HG02973 (cell line): ENCODE measurements around the gene SMURF2.
"Not testable (repeated sequence)": the region's sequence is repeated elsewhere in the genome, so short reads cannot be mapped to it uniquely, and the experiment has no call there.

Experiments used
- ATAC-seq: cut with Tn5 transposase; IDR thresholded peaks from one replicate; pipeline ENCODE4 v1.9.1; 2021; ENCODE audit warnings: moderate library complexity; ENCODE audit not compliant: unreplicated experiment

Gene SMURF2

GRCh38 chr17:64632606-64633005 lies 29.5 kb downstream of the SMURF2 start:
- ATAC-seq = no peak

DNA sequence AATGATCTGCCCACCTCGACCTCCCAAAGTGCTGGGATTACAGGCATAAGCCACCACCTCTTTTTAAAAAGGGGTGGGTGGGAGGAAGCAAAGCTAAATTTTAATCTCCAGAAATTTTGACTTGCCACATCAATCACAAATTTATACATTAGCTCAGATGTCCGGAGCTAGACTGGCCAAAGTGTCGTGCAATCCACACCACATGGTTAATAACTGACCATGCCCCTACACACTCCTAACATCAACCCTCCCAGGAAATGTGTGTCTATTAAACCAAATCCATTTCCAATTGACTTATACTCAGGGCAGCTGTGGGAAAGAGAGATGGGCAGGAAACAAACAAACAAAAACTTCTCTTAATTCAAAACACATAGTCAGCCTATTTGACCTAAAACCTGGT lies 29.9 kb downstream of the SMURF2 start:
- no peak for ATAC-seq

DNA sequence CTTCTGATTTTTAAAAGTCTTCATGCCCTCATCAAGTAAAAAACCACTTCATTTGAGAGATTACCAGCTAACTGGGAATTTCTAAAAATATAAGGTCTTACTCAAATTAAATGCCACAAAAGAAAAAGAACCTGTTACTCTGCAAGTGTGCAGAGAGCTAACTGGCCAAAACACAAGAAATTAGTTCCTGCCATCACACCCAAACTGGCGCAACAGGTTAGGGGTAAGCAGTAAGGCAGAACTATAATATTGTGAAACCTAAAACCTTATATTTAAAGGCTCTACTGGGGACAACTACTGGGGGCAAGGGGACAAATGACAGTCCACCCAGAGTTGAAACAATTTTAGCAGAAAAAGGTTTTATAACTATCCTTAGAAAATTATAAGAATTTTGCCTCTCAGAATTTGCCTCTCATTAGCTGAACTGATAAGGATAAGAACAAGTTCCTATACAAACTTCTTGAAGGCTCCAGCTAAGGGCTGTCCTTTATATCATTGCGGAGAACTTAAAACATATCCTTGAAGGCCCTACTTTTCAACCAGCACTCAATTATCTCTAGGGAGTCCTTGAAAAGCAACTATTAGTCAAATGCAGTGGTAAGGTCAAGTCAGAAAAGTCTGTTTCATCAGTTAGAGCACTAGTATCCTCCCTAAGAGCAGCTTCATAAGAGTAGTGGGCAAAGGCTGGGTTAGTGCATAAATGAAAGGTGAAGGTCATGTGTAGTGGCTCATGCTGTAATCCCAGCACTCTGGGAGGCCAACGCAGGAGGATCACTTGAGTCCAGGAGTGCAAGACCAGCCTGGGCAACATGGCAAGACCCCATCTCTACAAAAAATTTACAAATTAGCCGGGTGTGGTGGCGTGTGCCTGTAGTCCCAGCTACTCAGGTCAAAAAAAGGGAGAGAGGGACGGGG lies 31.5 kb downstream of the SMURF2 start:
- ATAC-seq = no peak

- peak; percentile 59 for ATAC-seq
These were observed 33.5 kb downstream of the SMURF2 start for GRCh38 chr17:64628641-64629040.

- ATAC-seq = no peak
These were observed 34.3 kb downstream of the SMURF2 start for GRCh38 chr17:64627797-64628196.

GRCh38 chr17:64626827-64627226 lies 35.3 kb downstream of the SMURF2 start:
- no peak for ATAC-seq

GRCh38 chr17:64625541-64625940 lies 36.6 kb downstream of the SMURF2 start:
- ATAC-seq = no peak

GRCh38 chr17:64622931-64623654 lies 39.0 kb downstream of the SMURF2 start:
- ATAC-seq = no peak

- no peak for ATAC-seq
These were observed 40.3 kb downstream of the SMURF2 start for GRCh38 chr17:64621772-64622171.

DNA sequence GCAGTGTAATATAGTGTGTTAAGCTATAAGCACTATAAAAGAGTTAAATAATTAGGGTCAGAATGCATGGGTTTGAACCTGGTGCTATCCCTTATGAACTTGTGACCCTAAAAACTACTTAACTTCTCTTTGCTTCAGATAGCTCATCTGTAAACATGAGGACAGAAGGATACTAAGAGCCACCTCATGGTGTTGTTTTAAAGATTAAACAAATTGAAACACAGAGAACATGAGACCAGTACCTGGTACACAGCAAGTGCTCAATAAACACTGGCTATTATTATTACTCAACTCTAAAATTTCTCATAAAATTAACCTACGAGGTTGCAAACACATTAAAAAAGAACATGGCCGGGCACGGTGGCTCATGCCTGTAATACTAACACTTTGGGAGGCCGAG lies 43.3 kb downstream of the SMURF2 start:
- no peak for ATAC-seq

- no peak for ATAC-seq
These were observed 44.9 kb downstream of the SMURF2 start for GRCh38 chr17:64617125-64617780.

DNA sequence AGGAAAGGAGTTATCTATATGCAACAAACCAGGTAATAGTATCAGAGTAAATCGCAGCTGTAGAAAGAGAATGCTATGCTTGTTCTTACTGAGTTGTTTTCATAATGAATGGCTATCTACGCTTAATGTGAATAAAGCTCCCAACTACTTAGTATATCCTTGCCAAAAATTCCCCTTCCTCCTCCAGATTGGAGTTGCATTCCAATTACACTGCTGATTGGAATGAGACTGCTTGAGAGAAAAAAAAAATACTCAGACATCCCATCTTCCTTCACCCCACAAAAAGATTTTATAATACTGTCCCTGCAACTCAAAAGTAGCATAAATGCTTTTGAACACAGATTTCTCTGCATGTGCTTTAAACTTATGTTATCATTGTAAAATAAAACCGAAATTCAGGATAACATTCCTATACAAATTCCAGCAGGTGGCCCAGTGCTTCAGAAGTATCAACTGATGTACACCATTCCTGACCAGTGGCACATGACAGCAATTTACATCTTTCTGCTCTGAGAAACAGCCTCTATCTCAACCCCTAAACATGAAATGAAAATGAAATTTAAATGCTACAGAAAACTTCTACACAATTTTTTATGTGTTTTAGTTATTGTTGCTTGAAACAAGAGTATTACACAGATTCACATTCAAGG lies 47.0 kb downstream of the SMURF2 start:
- no peak for ATAC-seq

- no peak for ATAC-seq
These were observed 47.7 kb downstream of the SMURF2 start for GRCh38 chr17:64614266-64615027.

GRCh38 chr17:64611369-64611768 lies 50.7 kb downstream of the SMURF2 start:
- ATAC-seq = no peak

DNA sequence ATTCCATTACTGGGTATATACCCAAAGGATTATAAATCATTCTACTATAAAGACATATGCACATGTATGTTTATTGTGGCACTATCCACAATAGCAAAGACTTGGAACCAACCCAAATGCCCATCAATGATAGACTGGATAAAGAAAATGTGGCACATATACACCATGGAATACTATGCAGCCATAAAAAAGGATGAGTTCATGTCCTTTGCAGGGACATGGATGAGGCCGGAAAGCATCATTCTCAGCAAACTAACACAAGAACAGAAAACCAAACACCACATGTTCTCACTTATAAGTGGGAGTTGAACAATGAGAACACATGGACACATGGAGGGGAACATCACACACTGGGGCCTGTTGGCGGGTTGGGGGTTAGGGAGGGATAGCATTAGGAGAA lies 51.9 kb downstream of the SMURF2 start:
- not testable (repeated sequence) for ATAC-seq

- ATAC-seq = no peak
These were observed 53.5 kb downstream of the SMURF2 start for GRCh38 chr17:64608571-64608981.

- ATAC-seq = no peak
These were observed 54.1 kb downstream of the SMURF2 start for GRCh38 chr17:64607862-64608565.

DNA sequence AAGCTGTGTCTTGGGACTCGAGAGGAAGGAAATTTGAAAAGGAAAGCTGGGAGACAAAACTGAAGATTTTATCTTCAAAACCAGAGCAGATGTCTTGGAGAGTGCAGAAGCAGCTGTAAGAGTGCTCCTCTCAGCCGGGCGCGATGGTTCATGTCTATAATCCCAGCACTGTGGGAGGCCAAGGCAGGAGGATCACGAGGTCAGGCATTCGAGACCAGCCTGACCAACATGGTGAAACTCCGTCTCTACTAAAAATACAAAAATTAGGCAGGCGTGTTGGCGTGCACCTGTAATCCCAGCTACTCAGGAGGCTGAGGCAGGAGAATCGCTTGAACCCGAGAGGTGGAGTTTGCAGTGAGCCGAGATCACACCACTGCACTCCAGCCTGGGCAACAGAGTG lies 57.6 kb downstream of the SMURF2 start:
- ATAC-seq = not testable (repeated sequence)

DNA sequence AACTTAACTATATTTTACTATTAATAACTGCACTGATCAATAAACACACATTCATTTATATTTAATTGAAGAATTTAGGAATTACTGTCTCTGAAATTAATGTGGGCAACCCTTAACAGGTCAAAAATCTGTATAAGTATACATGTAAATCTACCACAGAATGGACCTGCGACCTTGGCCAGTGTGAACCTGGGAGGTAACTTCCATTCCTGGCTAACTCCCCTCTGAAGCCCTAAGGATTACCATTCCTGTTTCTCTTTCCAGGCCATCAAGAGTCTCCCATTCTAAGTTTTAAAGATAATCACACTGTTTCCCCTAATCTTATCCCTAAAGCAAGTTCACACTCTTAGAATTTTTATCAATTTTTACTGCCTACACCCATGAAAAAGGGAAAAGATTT lies 58.1 kb downstream of the SMURF2 start:
- no peak for ATAC-seq

DNA sequence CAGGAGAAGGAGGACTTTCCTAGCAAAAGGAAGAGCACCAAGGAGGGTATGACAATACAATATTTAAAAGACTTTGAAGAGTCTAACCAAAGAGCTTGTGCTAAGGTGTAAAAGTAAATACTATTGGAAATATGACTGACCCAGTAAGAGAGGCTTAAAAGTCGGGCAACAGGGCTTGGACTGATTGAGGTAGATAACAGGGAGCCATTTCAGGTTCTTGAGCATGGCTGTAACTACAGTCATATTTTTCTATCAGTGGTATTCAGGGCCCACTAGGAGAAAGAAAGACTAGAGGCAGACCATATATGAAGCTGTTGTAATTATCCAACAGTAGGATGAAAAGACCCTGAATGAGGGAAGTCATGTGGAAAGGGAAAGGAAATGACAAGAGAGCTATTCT lies 62.3 kb downstream of the SMURF2 start:
- ATAC-seq = no peak
